ENCODE measurements around the gene TMEM30A.
A peak's percentile ranks its signal among the peaks of the same experiment; 100 is the strongest.

The TMEM30A gene

DNA sequence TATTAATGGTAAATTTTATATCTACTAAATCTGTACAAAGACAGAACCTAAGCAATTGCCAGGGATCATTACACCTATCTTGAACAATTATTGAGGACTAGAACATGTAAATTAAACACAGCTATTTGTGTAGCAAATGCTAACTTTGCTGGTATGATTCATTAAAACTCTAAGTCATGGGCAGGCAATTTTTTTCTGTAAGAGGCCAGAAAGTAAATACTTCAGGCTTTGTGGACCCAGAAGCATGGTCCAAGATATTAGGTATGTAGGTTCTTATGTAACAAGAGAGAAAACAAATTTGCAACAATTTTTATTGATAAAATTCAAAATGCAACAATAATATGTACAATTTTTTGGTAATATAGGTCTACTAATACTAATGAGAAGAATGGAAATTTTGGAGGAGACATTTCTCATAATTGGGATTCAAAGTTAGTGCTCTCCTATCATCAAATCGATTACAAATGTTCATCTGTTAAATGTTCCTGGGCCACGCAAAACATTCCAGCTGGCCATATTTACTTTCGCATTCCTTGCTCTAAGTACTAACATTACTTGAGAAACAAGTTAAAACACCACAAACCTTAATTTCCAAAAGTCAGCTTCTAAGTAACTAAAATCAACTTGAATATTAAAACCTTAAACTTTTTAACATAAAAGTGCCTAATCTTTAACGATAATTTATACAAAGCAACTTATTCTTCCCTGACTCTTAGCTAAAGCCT is 4.3 kb downstream of the TMEM30A start:
- DNase-seq (no peak), ATAC-seq (no peak)
- no peak overlapping the region for H3K27ac Mint-ChIP-seq
- H3K27me3 Mint-ChIP-seq, result no peaks in the 10 kb centered on the region
- H3K9me3 Mint-ChIP-seq, result peaks cover 0 to 2% of the 10 kb centered on the region in 2 donors
- peak overlapping the region in 1 of 2 donors; percentile 62 for H3K4me3 Mint-ChIP-seq
- H3K4me1 Mint-ChIP-seq, result peaks cover 43% of the 10 kb centered on the region

DNA sequence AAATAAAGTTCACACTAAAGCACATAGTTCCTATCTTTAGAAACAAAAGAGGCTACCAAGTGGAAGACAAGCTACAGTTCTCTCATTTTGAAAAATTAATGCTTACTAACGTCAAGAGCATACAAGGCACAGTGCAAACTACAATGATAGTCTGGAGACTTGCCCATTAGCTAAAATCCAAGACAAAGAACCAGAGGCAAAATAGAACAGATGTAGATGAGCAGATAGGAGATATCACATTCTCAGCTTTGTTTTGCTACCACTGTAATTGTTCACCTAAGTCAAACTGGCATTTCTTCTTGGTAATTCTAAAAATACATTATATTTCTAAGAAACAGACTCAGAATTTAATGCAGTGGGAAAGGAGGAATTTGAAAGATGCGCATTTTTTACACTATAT is 5.2 kb downstream of the TMEM30A start:
- no peak overlapping the region for H3K27ac Mint-ChIP-seq
- ATAC-seq (no peak), DNase-seq (no peak)
- peak overlapping the region in 1 of 2 donors; percentile 62 for H3K4me3 Mint-ChIP-seq
- H3K27me3 Mint-ChIP-seq, result no peaks in the 10 kb centered on the region
- peaks cover 51% of the 10 kb centered on the region for H3K4me1 Mint-ChIP-seq
- peaks cover 0 to 6% of the 10 kb centered on the region in 2 donors for H3K9me3 Mint-ChIP-seq

DNA sequence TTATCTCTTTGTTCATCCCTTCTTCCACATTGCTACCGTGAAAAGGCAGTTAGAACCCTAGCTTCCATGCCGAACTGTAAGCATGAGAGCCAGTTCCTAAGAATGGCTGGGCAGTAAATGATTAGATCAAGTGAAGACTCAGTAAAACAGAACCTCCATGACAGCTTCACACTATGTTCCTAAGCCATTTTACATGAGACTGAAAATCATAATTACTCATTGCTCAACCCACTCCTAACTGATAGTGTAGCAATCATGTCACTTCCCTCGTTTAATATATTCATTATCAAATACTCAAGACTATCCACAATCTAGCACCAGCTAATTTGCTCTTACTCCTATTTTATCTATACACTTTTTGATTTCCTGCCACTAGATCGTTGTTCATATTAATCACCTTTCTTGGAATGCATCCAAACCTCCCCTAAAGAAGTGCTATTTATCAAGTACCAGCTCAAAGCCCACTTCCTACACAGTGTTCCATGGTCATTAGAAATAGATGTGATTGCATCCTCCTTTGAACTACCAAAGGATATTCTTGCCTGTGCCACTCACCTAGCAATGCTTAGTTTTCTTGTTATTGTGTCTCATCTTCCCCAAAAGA is 6.0 kb downstream of the TMEM30A start:
- H3K4me3 Mint-ChIP-seq, result peak overlapping the region; percentile 22 to 33
- H3K27me3 Mint-ChIP-seq, result no peaks in the 10 kb centered on the region
- DNase-seq (no peak), ATAC-seq (peak; percentile 77)
- peaks cover 0 to 6% of the 10 kb centered on the region in 2 donors for H3K9me3 Mint-ChIP-seq
- H3K4me1 Mint-ChIP-seq, result peaks cover 59% of the 10 kb centered on the region
- peak overlapping the region in 1 of 2 donors; percentile 55 for H3K27ac Mint-ChIP-seq

DNA sequence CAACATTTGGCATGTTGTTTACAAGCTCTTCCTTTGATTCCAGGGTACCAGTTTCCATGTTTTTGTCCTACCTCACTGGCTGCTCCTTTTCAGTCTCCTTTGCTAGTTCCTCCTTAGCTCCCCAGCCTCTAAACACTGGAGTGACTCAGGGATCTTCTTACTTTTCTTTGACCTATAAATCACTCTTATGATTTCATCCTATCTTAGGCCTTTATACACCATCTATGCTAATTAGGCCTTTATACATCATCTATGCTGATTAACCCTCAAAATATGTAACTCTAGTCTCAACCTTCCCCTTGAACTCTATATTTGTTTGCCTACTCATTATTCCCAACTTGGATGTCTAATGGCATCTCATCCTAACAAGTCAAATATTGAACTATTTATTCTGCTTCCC is 9.5 kb downstream of the TMEM30A start:
- ATAC-seq, result no peak
- no peak overlapping the region for H3K27ac Mint-ChIP-seq
- no peak overlapping the region for H3K4me3 Mint-ChIP-seq
- no peak for DNase-seq
- no peaks in the 10 kb centered on the region for H3K27me3 Mint-ChIP-seq
- peaks cover 0 to 6% of the 10 kb centered on the region in 2 donors for H3K9me3 Mint-ChIP-seq
- peaks cover 81% of the 10 kb centered on the region for H3K4me1 Mint-ChIP-seq

DNA sequence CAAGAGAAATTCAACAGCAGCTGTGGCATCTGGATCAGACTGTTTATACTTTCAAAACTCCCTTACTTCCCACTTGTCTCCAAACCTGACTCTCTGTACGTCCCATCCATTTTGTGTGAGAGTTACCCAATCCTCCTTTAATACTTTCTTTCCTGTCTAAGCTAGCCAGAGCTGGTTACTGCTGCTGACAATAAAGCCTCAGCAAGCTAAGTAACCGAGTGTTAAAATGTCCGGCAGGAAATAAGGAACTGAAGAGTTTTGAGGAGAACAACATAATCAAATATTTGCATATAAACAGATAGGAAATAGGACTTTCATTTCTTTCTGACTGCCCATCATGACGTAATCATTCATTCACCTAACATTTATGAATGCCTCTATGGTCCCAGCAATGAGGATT is 11.6 kb downstream of the TMEM30A start:
- DNase-seq, result no peak
- no peaks in the 10 kb centered on the region for H3K27me3 Mint-ChIP-seq
- peaks cover 0 to 6% of the 10 kb centered on the region in 2 donors for H3K9me3 Mint-ChIP-seq
- H3K4me1 Mint-ChIP-seq, result peaks cover 74% of the 10 kb centered on the region
- H3K27ac Mint-ChIP-seq, result peak overlapping the region; percentile 42 to 54
- no peak overlapping the region for H3K4me3 Mint-ChIP-seq
- ATAC-seq, result no peak

- ATAC-seq, result no peak
- peak in 1 of 2 donors; percentile 15 for DNase-seq
- Mint-ChIP-seq H3K27me3 (no peaks in the 10 kb centered on the region), H3K4me3 (no peak overlapping the region), H3K9me3 (peaks cover 0 to 6% of the 10 kb centered on the region in 2 donors), H3K4me1 (peaks cover 73% of the 10 kb centered on the region), H3K27ac (peak overlapping the region; percentile 70 to 89)
Observed at GRCh38 chr6:75272145-75272840, 12.3 kb downstream of the TMEM30A start.

GRCh38 chr6:75268988-75269354 is 15.6 kb downstream of the TMEM30A start:
- peaks cover 42% of the 10 kb centered on the region for H3K4me1 Mint-ChIP-seq
- no peaks in the 10 kb centered on the region for H3K27me3 Mint-ChIP-seq
- DNase-seq, result no peak
- no peak for ATAC-seq
- H3K9me3 Mint-ChIP-seq, result no peaks in the 10 kb centered on the region
- peak overlapping the region in 1 of 2 donors; percentile 79 for H3K27ac Mint-ChIP-seq
- no peak overlapping the region for H3K4me3 Mint-ChIP-seq

- H3K27me3 Mint-ChIP-seq, result no peaks in the 10 kb centered on the region
- no peak overlapping the region for H3K27ac Mint-ChIP-seq
- ATAC-seq (peak; percentile 62), DNase-seq (no peak)
- no peaks in the 10 kb centered on the region for H3K9me3 Mint-ChIP-seq
- peaks cover 38% of the 10 kb centered on the region for H3K4me1 Mint-ChIP-seq
- no peak overlapping the region for H3K4me3 Mint-ChIP-seq
Observed at GRCh38 chr6:75268121-75268987, 16.2 kb downstream of the TMEM30A start.

GRCh38 chr6:75267461-75267860 is 17.1 kb downstream of the TMEM30A start:
- no peaks in the 10 kb centered on the region for H3K9me3 Mint-ChIP-seq
- no peak overlapping the region for H3K4me3 Mint-ChIP-seq
- H3K27me3 Mint-ChIP-seq, result no peaks in the 10 kb centered on the region
- no peak for DNase-seq
- peaks cover 31% of the 10 kb centered on the region for H3K4me1 Mint-ChIP-seq
- H3K27ac Mint-ChIP-seq, result no peak overlapping the region
- ATAC-seq, result no peak

DNA sequence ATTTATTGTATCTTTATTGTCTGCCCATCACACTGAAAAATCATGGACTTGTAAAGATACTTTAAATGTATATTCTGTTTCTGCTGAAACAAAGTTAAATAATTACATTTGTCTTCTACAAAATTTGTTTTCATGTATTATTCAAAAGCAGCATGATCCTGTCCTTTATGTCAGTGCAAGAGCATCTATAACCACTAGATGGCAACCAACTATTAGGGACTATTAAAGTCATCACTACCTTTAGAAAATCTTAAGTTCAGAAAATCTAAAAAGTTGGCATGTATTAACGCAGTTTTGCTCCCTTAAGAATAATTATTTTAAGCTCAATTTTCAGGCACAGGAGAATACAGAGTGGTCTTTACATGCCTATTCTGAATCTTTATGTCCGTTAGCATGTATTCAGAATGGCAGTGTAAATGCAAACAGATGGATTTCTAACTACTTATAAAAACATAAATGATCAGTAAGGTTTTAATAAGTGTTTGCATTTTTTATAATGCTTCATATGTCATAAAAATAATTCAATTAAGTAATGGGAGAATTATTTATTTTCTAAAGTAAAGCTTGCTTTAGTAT is 17.8 kb downstream of the TMEM30A start:
- no peak overlapping the region for H3K4me3 Mint-ChIP-seq
- H3K4me1 Mint-ChIP-seq, result peaks cover 25% of the 10 kb centered on the region
- DNase-seq, result no peak
- no peaks in the 10 kb centered on the region for H3K27me3 Mint-ChIP-seq
- no peaks in the 10 kb centered on the region for H3K9me3 Mint-ChIP-seq
- peak; percentile 67 for ATAC-seq
- H3K27ac Mint-ChIP-seq, result no peak overlapping the region

- Mint-ChIP-seq H3K4me3 (no peak overlapping the region), H3K4me1 (peaks cover 5% of the 10 kb centered on the region), H3K27ac (no peak overlapping the region), H3K27me3 (no peaks in the 10 kb centered on the region), H3K9me3 (no peaks in the 10 kb centered on the region)
- ATAC-seq, result no peak
- no peak for DNase-seq
Observed at GRCh38 chr6:75263401-75263750, 21.2 kb downstream of the TMEM30A start.

- no peaks in the 10 kb centered on the region for H3K27me3 Mint-ChIP-seq
- no peak overlapping the region for H3K4me3 Mint-ChIP-seq
- no peak for DNase-seq
- ATAC-seq, result no peak
- no peaks in the 10 kb centered on the region for H3K9me3 Mint-ChIP-seq
- H3K4me1 Mint-ChIP-seq, result no peaks in the 10 kb centered on the region
- peak overlapping the region in 1 of 2 donors; percentile 40 for H3K27ac Mint-ChIP-seq
Observed at GRCh38 chr6:75262716-75263400, 21.7 kb downstream of the TMEM30A start.

DNA sequence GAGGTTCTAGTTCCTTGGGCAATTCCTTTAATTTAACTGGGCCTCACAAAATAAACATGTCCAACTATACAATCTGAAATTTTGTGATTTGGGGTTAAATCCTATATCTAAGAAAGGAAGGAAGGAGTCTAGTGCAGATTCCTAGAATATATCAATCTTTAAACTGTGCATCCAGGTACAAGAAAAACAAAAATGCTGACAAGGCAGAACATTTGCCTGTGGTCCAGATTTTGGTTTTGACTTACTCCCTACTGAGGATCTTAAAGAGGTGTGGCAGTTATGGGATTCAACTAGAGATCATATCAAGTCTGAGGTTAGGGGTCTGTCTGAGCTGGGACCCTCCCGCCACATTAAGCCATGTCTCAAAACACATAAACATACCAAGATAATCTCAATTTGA is 23.3 kb downstream of the TMEM30A start:
- no peak overlapping the region for H3K4me3 Mint-ChIP-seq
- no peak for ATAC-seq
- no peaks in the 10 kb centered on the region for H3K27me3 Mint-ChIP-seq
- no peaks in the 10 kb centered on the region for H3K4me1 Mint-ChIP-seq
- no peak overlapping the region for H3K27ac Mint-ChIP-seq
- no peak for DNase-seq
- H3K9me3 Mint-ChIP-seq, result no peaks in the 10 kb centered on the region

- H3K4me1 Mint-ChIP-seq, result no peaks in the 10 kb centered on the region
- no peaks in the 10 kb centered on the region for H3K27me3 Mint-ChIP-seq
- no peak overlapping the region for H3K4me3 Mint-ChIP-seq
- no peaks in the 10 kb centered on the region for H3K9me3 Mint-ChIP-seq
- no peak overlapping the region for H3K27ac Mint-ChIP-seq
- no peak for ATAC-seq
- no peak for DNase-seq
Observed at GRCh38 chr6:75257343-75258087, 27.1 kb downstream of the TMEM30A start.

Data from stimulated activated naive CD8-positive, alpha-beta T cell treated with anti-CD3 and anti-CD28 coated beads, Interleukin-15, amount 100 ng/mL, for 72 hours (primary cell).